Neural progenitor cell (in vitro differentiated cells): ENCODE results near the gene VTA1. TPM values are rescaled to one million over a fixed set of nuclear protein-coding genes. Genes with fewer than 3 reads are reported as not detected.
"Not testable (repeated sequence)": the region's sequence is repeated elsewhere in the genome, so short reads cannot be mapped to it uniquely, and the experiment has no call there.

Experiments used
- DNase-seq: peaks from one replicate; pipeline ENCODE4 v3.0.0-alpha.2; 2016; ENCODE audit warnings: low spot score
- H2AFZ ChIP-seq: fragments of 200-600 bp; sonication (generic); replicated peaks from 2 replicates; pipeline ENCODE4 v1.6.1; 2016; ENCODE audit warnings: antibody characterized with exemption
- H3F3A ChIP-seq: fragments of 200-600 bp; sonication (generic); 2 replicates; pipeline ENCODE4 v1.6.1; 2016; ENCODE audit warnings: antibody characterized with exemption, low read depth
- H3K27ac ChIP-seq: fragments of 200-600 bp; sonication (generic); 2 replicates; pipeline ENCODE4 v1.5.1; 2016; ENCODE audit warnings: mild to moderate bottlenecking
- H3K27me3 ChIP-seq: fragments of 200-600 bp; sonication (generic); 2 replicates; pipeline ENCODE4 v1.6.1; 2016; ENCODE audit warnings: mild to moderate bottlenecking, moderate library complexity
- H3K36me3 ChIP-seq: fragments of 200-600 bp; sonication (generic); 2 replicates; pipeline ENCODE4 v1.5.1; 2016
- H3K4me1 ChIP-seq: fragments of 200-600 bp; sonication (generic); 2 replicates; pipeline ENCODE4 v1.6.1; 2016; ENCODE audit warnings: mixed run types
- H3K4me2 ChIP-seq: fragments of 200-600 bp; sonication (generic); 2 replicates; pipeline ENCODE4 v1.6.1; 2016
- H3K4me3 ChIP-seq: fragments of 200-600 bp; sonication (generic); 2 replicates; pipeline ENCODE4 v1.5.1; 2016
- H3K79me2 ChIP-seq: fragments of 200-600 bp; sonication (generic); 2 replicates; pipeline ENCODE4 v1.6.1; 2016; ENCODE audit warnings: low read depth
- H3K9ac ChIP-seq: fragments of 200-600 bp; sonication (generic); 2 replicates; pipeline ENCODE4 v1.6.1; 2016
- H3K9me3 ChIP-seq: fragments of 200-600 bp; sonication (generic); 2 replicates; pipeline ENCODE4 v1.5.1; 2016; ENCODE audit warnings: low read depth
- H4K20me1 ChIP-seq: fragments of 200-600 bp; sonication (generic); 2 replicates; pipeline ENCODE4 v1.6.1; 2016; ENCODE audit warnings: low read depth
- H3K27ac Mint-ChIP-seq: 3 replicates; pipeline ENCODE4 v1.8.0; 2021; ENCODE audit warnings: mixed read lengths
- H3K27me3 Mint-ChIP-seq: 2 replicates; pipeline ENCODE4 v1.8.0; 2022; ENCODE audit warnings: low read depth, mild to moderate bottlenecking, inconsistent platforms, moderate library complexity, mixed read lengths; ENCODE audit not compliant: insufficient read depth
- H3K36me3 Mint-ChIP-seq: 3 replicates; pipeline ENCODE4 v1.8.0; 2021; ENCODE audit warnings: mixed read lengths
- H3K4me1 Mint-ChIP-seq: 3 replicates; pipeline ENCODE4 v1.8.0; 2021; ENCODE audit warnings: mixed read lengths
- H3K4me3 Mint-ChIP-seq: 3 replicates; pipeline ENCODE4 v1.8.0; 2021; ENCODE audit warnings: mild to moderate bottlenecking, moderate library complexity, mixed read lengths
- H3K9me3 Mint-ChIP-seq: 3 replicates; pipeline ENCODE4 v1.8.0; 2020; ENCODE audit warnings: mixed read lengths
- CTCF ChIP-seq: fragments of 200-600 bp; sonication (generic); IDR thresholded peaks from 2 replicates; pipeline ENCODE4 v1.5.1; 2017; ENCODE audit warnings: antibody characterized with exemption, mild to moderate bottlenecking
- EZH2 ChIP-seq: fragments of 200-600 bp; sonication (generic); IDR thresholded peaks from 2 replicates; pipeline ENCODE4 v1.6.1; 2017; ENCODE audit warnings: antibody characterized with exemption, mild to moderate bottlenecking, moderate library complexity
- EZH2phosphoT487 ChIP-seq: fragments of 200-600 bp; sonication (generic); IDR thresholded peaks from 2 replicates; pipeline ENCODE4 v1.6.1; 2017; ENCODE audit warnings: antibody characterized with exemption
- total RNA-seq: library from RNA; depleted of rRNA; stranded (reverse); fragments of >200 nt; gene quantifications from 2 replicates; pipeline ENCODE4 v1.2.3, GENCODE V29; 2015; ENCODE audit warnings: low replicate concordance

VTA1 gene, protein sequence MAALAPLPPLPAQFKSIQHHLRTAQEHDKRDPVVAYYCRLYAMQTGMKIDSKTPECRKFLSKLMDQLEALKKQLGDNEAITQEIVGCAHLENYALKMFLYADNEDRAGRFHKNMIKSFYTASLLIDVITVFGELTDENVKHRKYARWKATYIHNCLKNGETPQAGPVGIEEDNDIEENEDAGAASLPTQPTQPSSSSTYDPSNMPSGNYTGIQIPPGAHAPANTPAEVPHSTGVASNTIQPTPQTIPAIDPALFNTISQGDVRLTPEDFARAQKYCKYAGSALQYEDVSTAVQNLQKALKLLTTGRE
- total RNA-seq: 69.2 and 92.6 TPM in 2 replicates

GRCh38 chr6:142146828-142147662 is at the start of gene VTA1, which contains the start of gene NMBR:
VTA1 (plus strand) TSS chr6:142147263; CDS start chr6:142147288, 25 bp downstream.
NMBR (minus strand) TSS chr6:142147122; CDS start chr6:142088658, 58,464 bp downstream.
- H3K9ac ChIP-seq: peak within 1 kb of the TSS; percentile 60
- H3K36me3 Mint-ChIP-seq: peaks cover 3% of the 10 kb centered on the region
- peak within 1 kb of the TSS; percentile 78 for H3K4me3 ChIP-seq
- H3K27ac ChIP-seq: no peak within 1 kb of the TSS
- no peaks in the 10 kb centered on the region for H3K9me3 ChIP-seq
- TF ChIP-seq CTCF: peak; percentile 88
- peak; percentile 39 for TF ChIP-seq EZH2
- TF ChIP-seq EZH2phosphoT487: no peak
- peaks cover 23% of the 10 kb centered on the region for H4K20me1 ChIP-seq
- DNase-seq: peak; percentile 96
- H3K4me1 Mint-ChIP-seq: peaks cover 25% of the 10 kb centered on the region
- H3K36me3 ChIP-seq: no peaks in the 10 kb centered on the region
- H3K27ac Mint-ChIP-seq: peak within 1 kb of the TSS; percentile 94
- H3K27me3 ChIP-seq: no peaks in the 10 kb centered on the region
- H3K79me2 ChIP-seq: peaks cover 51% of the 10 kb centered on the region
- H3K4me2 ChIP-seq: peak within 1 kb of the TSS; percentile 84
- H3K27me3 Mint-ChIP-seq: no peaks in the 10 kb centered on the region
- peak within 1 kb of the TSS; percentile 93 for H2AFZ ChIP-seq
- no peaks in the 10 kb centered on the region for H3K9me3 Mint-ChIP-seq
- no peaks in the 10 kb centered on the region for H3F3A ChIP-seq
- peaks cover 8% of the 10 kb centered on the region for H3K4me1 ChIP-seq
- H3K4me3 Mint-ChIP-seq: peak within 1 kb of the TSS; percentile 96

DNA sequence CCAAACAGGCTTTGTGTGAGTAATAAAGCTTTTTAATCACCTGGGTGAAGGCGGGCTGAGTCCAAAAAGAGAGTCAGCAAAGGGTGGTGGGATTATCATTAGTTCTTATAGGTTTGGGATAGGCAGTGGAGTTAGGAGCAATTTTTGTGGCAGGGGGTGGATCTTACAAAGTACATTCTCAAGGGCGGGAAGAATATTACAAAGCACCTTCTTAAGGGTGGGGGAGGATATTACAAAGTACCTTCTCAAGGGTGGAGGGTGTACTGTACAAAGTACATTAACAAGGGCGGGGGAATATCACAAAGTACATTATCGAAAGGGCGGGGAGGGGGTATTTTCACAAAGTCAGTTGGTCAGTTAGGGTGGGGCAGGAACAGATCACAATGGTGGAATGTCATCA is 42.2 kb upstream of the VTA1 start:
- H3K36me3 ChIP-seq, H3K4me1 Mint-ChIP-seq, H3K27me3 Mint-ChIP-seq, H3K9me3 Mint-ChIP-seq, H3K9me3 ChIP-seq, H3K4me2 ChIP-seq, H3K79me2 ChIP-seq, H3K4me3 ChIP-seq, DNase-seq, H3K9ac ChIP-seq, H3K36me3 Mint-ChIP-seq, H3K4me1 ChIP-seq, H3K4me3 Mint-ChIP-seq, H3K27ac ChIP-seq, H3K27ac Mint-ChIP-seq, H4K20me1 ChIP-seq, H3K27me3 ChIP-seq, H3F3A ChIP-seq, H2AFZ ChIP-seq: not testable (repeated sequence)

DNA sequence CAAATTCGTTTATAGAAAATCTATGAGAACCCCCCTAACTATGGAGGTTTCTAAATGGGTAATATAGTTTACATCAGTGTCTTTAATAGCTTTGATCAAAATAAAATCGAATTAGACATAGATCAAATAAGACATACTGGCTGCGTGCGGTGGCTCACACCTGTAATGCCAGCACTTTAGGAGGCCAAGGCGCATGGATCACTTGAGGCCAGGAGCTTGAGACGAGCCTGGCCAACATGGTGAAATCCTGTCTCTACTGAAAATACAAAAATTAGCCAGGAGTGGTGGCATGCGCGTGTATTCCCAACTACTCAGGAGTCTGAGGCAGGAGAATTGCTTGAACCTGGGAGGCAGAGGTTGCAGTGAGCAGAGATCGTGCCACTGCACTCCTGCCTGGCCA is 36.2 kb upstream of the VTA1 start:
- H3K36me3 ChIP-seq, H3F3A ChIP-seq, H3K36me3 Mint-ChIP-seq, H3K4me3 Mint-ChIP-seq, H3K9me3 ChIP-seq, H4K20me1 ChIP-seq, H3K4me2 ChIP-seq, H3K27ac Mint-ChIP-seq, H3K27me3 Mint-ChIP-seq, DNase-seq, H3K4me1 Mint-ChIP-seq, H2AFZ ChIP-seq, H3K27ac ChIP-seq, H3K79me2 ChIP-seq, H3K4me3 ChIP-seq, H3K9me3 Mint-ChIP-seq, H3K27me3 ChIP-seq, H3K9ac ChIP-seq, H3K4me1 ChIP-seq: not testable (repeated sequence)

DNA sequence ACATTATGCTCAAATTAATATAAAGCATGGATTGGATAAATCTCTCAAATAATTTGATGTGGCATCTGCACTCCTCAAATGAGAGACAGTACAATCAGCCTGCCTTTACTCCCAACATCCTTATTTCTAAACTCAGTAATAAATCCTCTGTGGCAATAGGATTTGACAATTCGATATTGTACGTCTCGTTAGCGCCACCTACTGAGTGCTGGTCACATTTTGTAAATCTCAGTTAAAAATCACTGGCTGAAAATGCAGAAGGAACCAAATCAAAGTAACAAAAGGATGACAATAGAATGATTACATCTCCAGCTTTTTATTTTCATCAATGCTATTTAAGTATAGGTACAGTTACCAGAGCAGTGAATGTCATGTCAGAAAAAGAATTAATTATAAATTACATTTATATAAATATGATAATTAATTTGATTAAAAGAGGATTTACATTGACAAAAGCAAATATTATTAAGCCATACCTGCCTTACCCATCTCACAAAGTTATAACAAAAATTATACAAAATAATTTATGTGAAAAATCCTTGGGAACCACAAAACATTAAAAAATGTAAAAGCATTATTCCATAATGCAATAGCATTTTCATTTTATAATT is 34.5 kb upstream of the VTA1 start:
- no peaks in the 10 kb centered on the region for H3K4me1 ChIP-seq
- H3K27me3 ChIP-seq: no peaks in the 10 kb centered on the region
- DNase-seq: peak; percentile 89
- H3K4me2 ChIP-seq: no peak overlapping the region
- H3F3A ChIP-seq: no peaks in the 10 kb centered on the region
- H3K9ac ChIP-seq: no peak overlapping the region
- no peak overlapping the region for H2AFZ ChIP-seq
- H3K4me3 ChIP-seq: no peak overlapping the region
- Mint-ChIP-seq H3K4me1 (no peaks in the 10 kb centered on the region), H3K9me3 (no peaks in the 10 kb centered on the region), H3K27me3 (peaks cover 3% of the 10 kb centered on the region), H3K36me3 (no peaks in the 10 kb centered on the region), H3K27ac (no peak overlapping the region), H3K4me3 (no peak overlapping the region)
- H3K9me3 ChIP-seq: no peaks in the 10 kb centered on the region
- no peaks in the 10 kb centered on the region for H4K20me1 ChIP-seq
- no peak overlapping the region for H3K27ac ChIP-seq
- H3K36me3 ChIP-seq: no peaks in the 10 kb centered on the region
- H3K79me2 ChIP-seq: no peaks in the 10 kb centered on the region
- TF ChIP-seq CTCF (peak; percentile 90), EZH2phosphoT487 (no peak)
